Measurements from ENCODE around the gene GRIN2C.

- TF ChIP-seq CTCF (conservative IDR thresholded peaks at IDR 0.05 in 1 of 2, IDR thresholded peaks at IDR 0.05 in 1 of 2; ENCODE audit: low read depth in 1 of 2, low read length in 2 of 2) (no peak), EZH2 (IDR thresholded peaks at IDR 0.05; ENCODE audit: low read length, missing control alignments) (peak; percentile 100)
Observed at GRCh38 chr17:74861662-74862107, 2.0 kb upstream of the GRIN2C start.
